NB4 (cell line): ENCODE results near the gene RBMS1.

ENCODE experiments used
- CTCF ChIP-seq: IDR thresholded peaks from one replicate; pipeline ENCODE4 v1.5.1; 2012; ENCODE audit warnings: low read depth, low read length
- MAX ChIP-seq: IDR thresholded peaks from 2 replicates; pipeline ENCODE4 v1.6.1; 2011; ENCODE audit warnings: low read depth, low read length
- POLR2A ChIP-seq: IDR thresholded peaks from 2 replicates; pipeline ENCODE4 v1.6.1; 2011; ENCODE audit warnings: mild to moderate bottlenecking; ENCODE audit not compliant: insufficient read length; ENCODE audit errors: extremely low read depth

GRCh38 chr2:160499865-160500264, 6.3 kb upstream of the RBMS1 start:
- no peak for TF ChIP-seq CTCF
- no peak for TF ChIP-seq POLR2A
- TF ChIP-seq MAX, result no peak
